ENCODE data around the gene ZNF688. TPM values are rescaled to one million over a fixed set of nuclear protein-coding genes. Genes with fewer than 3 reads are reported as not detected.
A peak's percentile ranks its signal among the peaks of the same experiment; 100 is the strongest.
"Not testable (repeated sequence)": the region's sequence is repeated elsewhere in the genome, so short reads cannot be mapped to it uniquely, and the experiment has no call there.

The ZNF688 gene
- total RNA-seq, 1 experiment from 2014 or later = 16.3 TPM

GRCh38 chr16:30526823-30527634 lies 44.5 kb downstream of the ZNF688 start:
- in situ Hi-C loops (cut with HindIII; ENCODE audit: low pct_unique_long_range_greater_than_20kb, low sequenced_read_pairs) = no loop called here
- peak; percentile 97 for DNase-seq (ENCODE audit: low read depth, low spot score)

- in situ Hi-C loops (cut with HindIII; ENCODE audit: low pct_unique_long_range_greater_than_20kb, low sequenced_read_pairs) = no loop called here
- DNase-seq (ENCODE audit: low read depth, low spot score) = no peak
Observed at GRCh38 chr16:30526137-30526822, 45.2 kb downstream of the ZNF688 start, which contains the start of gene ZNF768. Gene ZNF768 (minus strand): TSS chr16:30526566. CDS start chr16:30526413, 153 bp downstream.

GRCh38 chr16:30525844-30526136 lies 45.7 kb downstream of the ZNF688 start:
- DNase-seq (ENCODE audit: low read depth, low spot score) = no peak
- in situ Hi-C loops (cut with HindIII; ENCODE audit: low pct_unique_long_range_greater_than_20kb, low sequenced_read_pairs) = no loop called here

GRCh38 chr16:30524575-30525568 lies 46.6 kb downstream of the ZNF688 start:
- in situ Hi-C loops (cut with HindIII; ENCODE audit: low pct_unique_long_range_greater_than_20kb, low sequenced_read_pairs) = no loop called here
- DNase-seq (ENCODE audit: low read depth, low spot score) = no peak

- no peak for DNase-seq (ENCODE audit: low read depth, low spot score)
Observed at GRCh38 chr16:30523768-30524574, 47.5 kb downstream of the ZNF688 start.

GRCh38 chr16:30522702-30523463 lies 48.6 kb downstream of the ZNF688 start:
- DNase-seq (ENCODE audit: low read depth, low spot score); in situ Hi-C loops (cut with HindIII; ENCODE audit: low pct_unique_long_range_greater_than_20kb, low sequenced_read_pairs): not testable (repeated sequence)

More at GRCh38 chr16:30523768-30524574, 47.5 kb downstream of the ZNF688 start:
- in situ Hi-C loops (cut with HindIII; ENCODE audit: low pct_unique_long_range_greater_than_20kb, low sequenced_read_pairs) = no loop called here

GRCh38 chr16:30521873-30522641 lies 49.5 kb downstream of the ZNF688 start:
- in situ Hi-C loops (cut with HindIII; ENCODE audit: low pct_unique_long_range_greater_than_20kb, low sequenced_read_pairs) = no loop called here
- no peak for DNase-seq (ENCODE audit: low read depth, low spot score)

GRCh38 chr16:30521476-30521872 lies 50.0 kb downstream of the ZNF688 start:
- DNase-seq (ENCODE audit: low read depth, low spot score) = no peak
- in situ Hi-C loops (cut with HindIII; ENCODE audit: low pct_unique_long_range_greater_than_20kb, low sequenced_read_pairs) = no loop called here

Small RNA genes lying within 50 kb of the gene (small RNA-seq; reads per million reads assigned to genes)
- 0 reads per million in 2 experiments for gene AC093249.4

Other genes with a start within 250 kb of the ZNF688 start
- 38.8 and 43.5 TPM in 2 replicates for gene CD2BP2, start 216.4 kb downstream of the ZNF688 start, total RNA-seq (2014; rRNA removed; shearing (Covaris generic))
- 12.6 and 14.6 TPM in 2 replicates for gene TBC1D10B, start 201.2 kb downstream of the ZNF688 start, total RNA-seq (2014; rRNA removed; shearing (Covaris generic))
- gene MYL11, start 196.9 kb downstream of the ZNF688 start, total RNA-seq (2014; rRNA removed; shearing (Covaris generic)) = not detected in 2 replicates
- not detected in 2 replicates for gene SEPTIN1, start 189.2 kb downstream of the ZNF688 start, total RNA-seq (2014; rRNA removed; shearing (Covaris generic))
- 0.64 and 0.95 TPM in 2 replicates for gene ZNF48, start 176.3 kb downstream of the ZNF688 start, total RNA-seq (2014; rRNA removed; shearing (Covaris generic))
- gene ZNF771, start 164.1 kb downstream of the ZNF688 start, total RNA-seq (2014; rRNA removed; shearing (Covaris generic)) = 3.7 and 7.2 TPM in 2 replicates
- gene DCTPP1, start 141.7 kb downstream of the ZNF688 start, total RNA-seq (2014; rRNA removed; shearing (Covaris generic)) = 11.9 and 21.7 TPM in 2 replicates
- gene SEPHS2, start 125.8 kb downstream of the ZNF688 start, total RNA-seq (2014; rRNA removed; shearing (Covaris generic)) = 5.4 and 7.9 TPM in 2 replicates
- gene ITGAL, start 99.0 kb downstream of the ZNF688 start, total RNA-seq (2014; rRNA removed; shearing (Covaris generic)) = not detected in 2 replicates
- gene ZNF768, start 45.1 kb downstream of the ZNF688 start, total RNA-seq (2014; rRNA removed; shearing (Covaris generic)) = 40.4 and 43.1 TPM in 2 replicates
- gene ZNF747, start 36.9 kb downstream of the ZNF688 start, total RNA-seq (2014; rRNA removed; shearing (Covaris generic)) = 4.1 and 4.6 TPM in 2 replicates
- 4.1 and 4.9 TPM in 2 replicates for gene ZNF764, start 13.3 kb downstream of the ZNF688 start, total RNA-seq (2014; rRNA removed; shearing (Covaris generic))
- 12.1 and 13.0 TPM in 2 replicates for gene ZNF785, start 14.0 kb upstream of the ZNF688 start, total RNA-seq (2014; rRNA removed; shearing (Covaris generic))
- 23.0 TPM in 2 replicates for gene ZNF689, start 38.7 kb upstream of the ZNF688 start, total RNA-seq (2014; rRNA removed; shearing (Covaris generic))
- 3.0 and 5.0 TPM in 2 replicates for gene PRR14, start 79.2 kb upstream of the ZNF688 start, total RNA-seq (2014; rRNA removed; shearing (Covaris generic))
- 8.8 and 8.9 TPM in 2 replicates for gene FBRS, start 86.7 kb upstream of the ZNF688 start, total RNA-seq (2014; rRNA removed; shearing (Covaris generic))
- 5.8 and 9.4 TPM in 2 replicates for gene SRCAP, start 127.5 kb upstream of the ZNF688 start, total RNA-seq (2014; rRNA removed; shearing (Covaris generic))
- 14.3 and 16.4 TPM in 2 replicates for gene PHKG2, start 176.7 kb upstream of the ZNF688 start, total RNA-seq (2014; rRNA removed; shearing (Covaris generic))
- 0.05 and 1.8 TPM in 2 replicates for gene CFAP119, start 190.3 kb upstream of the ZNF688 start, total RNA-seq (2014; rRNA removed; shearing (Covaris generic))
- 108 and 120 TPM in 2 replicates for gene RNF40, start 190.6 kb upstream of the ZNF688 start, total RNA-seq (2014; rRNA removed; shearing (Covaris generic))
- 6.6 and 6.8 TPM in 2 replicates for gene ZNF629, start 215.5 kb upstream of the ZNF688 start, total RNA-seq (2014; rRNA removed; shearing (Covaris generic))